ENCODE data around the gene IGSF21. TPM values are rescaled to one million over a fixed set of nuclear protein-coding genes. Genes with fewer than 3 reads are reported as not detected.

IGSF21 gene
- polyA plus RNA-seq, 1 donor (not counting 4 experiments of a cell fraction or from before 2014, with no cell fraction given): not detected

DNA sequence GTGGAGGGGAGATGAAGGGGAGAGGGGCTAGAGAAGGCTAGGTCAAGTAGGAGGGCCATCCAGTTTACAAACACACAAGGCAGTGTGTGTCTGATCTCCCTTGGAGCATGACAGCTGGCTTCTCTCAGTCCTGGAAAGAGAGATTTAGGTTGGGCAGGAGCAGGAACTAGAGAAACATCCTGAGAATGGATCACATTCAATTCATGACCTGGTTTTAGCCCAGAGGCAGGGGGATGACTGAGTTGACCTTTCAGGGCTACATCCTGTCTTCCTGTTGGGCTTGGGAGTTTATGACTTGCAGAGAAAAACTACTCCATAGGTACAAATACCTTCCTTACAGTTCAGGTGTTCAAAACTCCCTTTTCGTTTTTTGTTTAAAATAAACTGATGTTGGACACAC is 97.0 kb downstream of the IGSF21 start:
- H3K9me3 ChIP-seq (ENCODE audit: control insufficient read depth, low read depth, low read length): no peaks in the 10 kb centered on the region
- dilution Hi-C loops (cut with MboI; ENCODE audit: extremely low pct_ligation_motif_present, low sequenced_read_pairs): no loop called here
- FAIRE-seq: no peak

DNA sequence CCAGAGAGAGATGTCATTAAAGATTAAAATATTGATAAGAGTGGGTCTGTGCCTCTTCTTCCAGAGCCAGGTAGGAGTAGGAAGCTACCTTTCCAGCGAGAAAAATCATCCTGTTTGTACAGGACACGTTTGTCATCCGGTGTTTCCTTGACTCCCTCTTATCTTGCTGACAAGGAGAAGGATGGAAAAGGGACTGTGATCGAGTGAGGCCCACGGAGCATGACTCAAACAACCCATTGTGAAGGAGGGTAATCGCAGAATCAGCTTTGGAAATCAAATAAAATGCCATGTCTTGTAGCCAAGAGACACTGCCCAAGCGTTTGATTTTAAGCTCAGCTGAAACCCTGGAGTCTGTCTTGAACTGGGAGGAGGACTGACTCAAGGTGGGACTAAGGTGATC is 97.7 kb downstream of the IGSF21 start:
- Histone ChIP-seq H3K27me3 (ENCODE audit: control insufficient read depth, extremely low read depth, insufficient read depth, low read length) (no peaks in the 10 kb centered on the region), H3K36me3 (ENCODE audit: control insufficient read depth in 2 of 2, extremely low read depth in 1 of 2, insufficient read depth in 2 of 2, low read length in 2 of 2) (no peaks in the 10 kb centered on the region), H3K9ac (ENCODE audit: control insufficient read depth, extremely low read depth, insufficient read depth, low read length) (no peak overlapping the region), H3K4me3 (ENCODE audit: control insufficient read depth in 2 of 3, extremely low read depth in 1 of 3, insufficient read depth in 2 of 3, low read depth in 1 of 3, low read length in 3 of 3) (no peak overlapping the region), H3K4me1 (ENCODE audit: control insufficient read depth, extremely low read depth, insufficient read depth, low read length) (no peaks in the 10 kb centered on the region), H3K9me3 (ENCODE audit: control insufficient read depth, low read depth, low read length) (no peaks in the 10 kb centered on the region), H2AFZ (ENCODE audit: control insufficient read depth, low read length) (no peak overlapping the region), H3K79me2 (ENCODE audit: control insufficient read depth, insufficient read depth, low read length) (no peaks in the 10 kb centered on the region), H3K9me1 (ENCODE audit: control insufficient read depth, extremely low read depth, insufficient read depth, low read length) (no peaks in the 10 kb centered on the region), H3K4me2 (ENCODE audit: control insufficient read depth, extremely low read depth, insufficient read depth, low read depth, low read length) (no peak overlapping the region), H4K20me1 (ENCODE audit: control insufficient read depth, extremely low read depth, insufficient read depth, low read length) (no peaks in the 10 kb centered on the region), H3K27ac (ENCODE audit: control insufficient read depth, insufficient read depth, low read length) (no peak overlapping the region)
- no peak for FAIRE-seq
- no peak for DNase-seq (ENCODE audit: low read depth, low spot score)
- no peak for TF ChIP-seq EZH2 (IDR thresholded peaks at IDR 0.05; ENCODE audit: low read length)
- TF ChIP-seq, protein P1, sequence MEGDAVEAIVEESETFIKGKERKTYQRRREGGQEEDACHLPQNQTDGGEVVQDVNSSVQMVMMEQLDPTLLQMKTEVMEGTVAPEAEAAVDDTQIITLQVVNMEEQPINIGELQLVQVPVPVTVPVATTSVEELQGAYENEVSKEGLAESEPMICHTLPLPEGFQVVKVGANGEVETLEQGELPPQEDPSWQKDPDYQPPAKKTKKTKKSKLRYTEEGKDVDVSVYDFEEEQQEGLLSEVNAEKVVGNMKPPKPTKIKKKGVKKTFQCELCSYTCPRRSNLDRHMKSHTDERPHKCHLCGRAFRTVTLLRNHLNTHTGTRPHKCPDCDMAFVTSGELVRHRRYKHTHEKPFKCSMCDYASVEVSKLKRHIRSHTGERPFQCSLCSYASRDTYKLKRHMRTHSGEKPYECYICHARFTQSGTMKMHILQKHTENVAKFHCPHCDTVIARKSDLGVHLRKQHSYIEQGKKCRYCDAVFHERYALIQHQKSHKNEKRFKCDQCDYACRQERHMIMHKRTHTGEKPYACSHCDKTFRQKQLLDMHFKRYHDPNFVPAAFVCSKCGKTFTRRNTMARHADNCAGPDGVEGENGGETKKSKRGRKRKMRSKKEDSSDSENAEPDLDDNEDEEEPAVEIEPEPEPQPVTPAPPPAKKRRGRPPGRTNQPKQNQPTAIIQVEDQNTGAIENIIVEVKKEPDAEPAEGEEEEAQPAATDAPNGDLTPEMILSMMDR (optimal IDR thresholded peaks at IDR 0.05 in 1 of 3, IDR thresholded peaks at IDR 0.05 in 1 of 3, conservative IDR thresholded peaks at IDR 0.05 in 1 of 3; ENCODE audit: extremely low read depth in 1 of 3, insufficient read depth in 2 of 3, low read length in 3 of 3): no peak
- dilution Hi-C loops (cut with MboI; ENCODE audit: extremely low pct_ligation_motif_present, low sequenced_read_pairs): no loop called here

More for the DNA sequence above, 97.0 kb downstream of the IGSF21 start:
- TF ChIP-seq, protein P1 (optimal IDR thresholded peaks at IDR 0.05 in 1 of 3, IDR thresholded peaks at IDR 0.05 in 1 of 3, conservative IDR thresholded peaks at IDR 0.05 in 1 of 3; ENCODE audit: extremely low read depth in 1 of 3, insufficient read depth in 2 of 3, low read length in 3 of 3): no peak
- TF ChIP-seq EZH2 (IDR thresholded peaks at IDR 0.05; ENCODE audit: low read length): no peak
- no peaks in the 10 kb centered on the region for H3K4me1 ChIP-seq (ENCODE audit: control insufficient read depth, extremely low read depth, insufficient read depth, low read length)
- DNase-seq (ENCODE audit: low read depth, low spot score): no peak
- no peaks in the 10 kb centered on the region for H3K9me1 ChIP-seq (ENCODE audit: control insufficient read depth, extremely low read depth, insufficient read depth, low read length)
- no peak overlapping the region for H3K27ac ChIP-seq (ENCODE audit: control insufficient read depth, insufficient read depth, low read length)
- H4K20me1 ChIP-seq (ENCODE audit: control insufficient read depth, extremely low read depth, insufficient read depth, low read length): no peaks in the 10 kb centered on the region
- no peak overlapping the region for H3K9ac ChIP-seq (ENCODE audit: control insufficient read depth, extremely low read depth, insufficient read depth, low read length)
- no peak overlapping the region for H2AFZ ChIP-seq (ENCODE audit: control insufficient read depth, low read length)
- H3K79me2 ChIP-seq (ENCODE audit: control insufficient read depth, insufficient read depth, low read length): no peaks in the 10 kb centered on the region
- no peaks in the 10 kb centered on the region for H3K36me3 ChIP-seq (ENCODE audit: control insufficient read depth in 2 of 2, extremely low read depth in 1 of 2, insufficient read depth in 2 of 2, low read length in 2 of 2)
- H3K4me2 ChIP-seq (ENCODE audit: control insufficient read depth, extremely low read depth, insufficient read depth, low read depth, low read length): no peak overlapping the region
- no peaks in the 10 kb centered on the region for H3K27me3 ChIP-seq (ENCODE audit: control insufficient read depth, extremely low read depth, insufficient read depth, low read length)
- H3K4me3 ChIP-seq (ENCODE audit: control insufficient read depth in 2 of 3, extremely low read depth in 1 of 3, insufficient read depth in 2 of 3, low read depth in 1 of 3, low read length in 3 of 3): no peak overlapping the region

All from keratinocyte (primary cell).